GM21381 (cell line): ENCODE measurements around the gene PRR16.
"Not testable (repeated sequence)": the region's sequence is repeated elsewhere in the genome, so short reads cannot be mapped to it uniquely, and the experiment has no call there.

Experiments
- ATAC-seq: cut with Tn5 transposase; IDR thresholded peaks from one replicate; pipeline ENCODE4 v1.9.1; 2021; ENCODE audit warnings: mild to moderate bottlenecking, moderate library complexity; ENCODE audit not compliant: unreplicated experiment

The PRR16 gene

DNA sequence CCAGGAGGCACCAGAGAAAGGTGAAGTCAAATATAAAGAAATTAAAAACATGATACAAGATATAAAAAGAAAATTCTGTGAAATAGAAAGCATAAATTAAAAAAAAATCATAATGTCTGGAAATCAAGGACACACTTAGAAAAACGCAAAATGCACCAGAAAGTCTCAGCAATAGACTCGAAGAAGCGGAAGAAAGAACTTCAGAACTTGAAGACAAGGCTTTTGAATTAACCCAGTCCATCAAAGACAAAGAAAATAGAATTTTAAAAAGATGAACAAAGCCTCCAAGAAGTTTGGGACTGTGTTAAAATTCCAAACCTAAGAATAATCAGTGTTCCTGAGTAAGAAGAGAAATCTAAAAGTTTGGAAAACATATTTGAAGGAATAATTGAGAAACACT lies 168.3 kb downstream of the PRR16 start:
- ATAC-seq, result no peak

DNA sequence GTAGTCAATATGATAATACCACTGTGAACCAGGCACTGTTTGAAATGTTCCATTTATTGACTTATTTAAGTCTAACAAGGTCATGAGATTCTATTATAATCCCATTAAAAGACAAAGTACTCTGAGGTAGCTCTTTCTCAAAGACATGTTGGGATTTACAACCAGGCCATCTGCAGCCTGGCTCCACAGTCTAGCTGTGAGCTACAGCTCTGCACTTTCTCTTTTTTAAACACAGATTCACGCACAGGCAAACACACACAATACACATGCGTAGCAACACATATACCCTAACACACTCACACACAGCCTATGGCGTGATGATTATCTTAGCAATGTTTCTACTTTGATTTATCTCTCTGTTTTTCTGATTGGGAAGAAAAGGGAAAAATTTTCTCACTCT lies 174.3 kb downstream of the PRR16 start:
- no peak for ATAC-seq

DNA sequence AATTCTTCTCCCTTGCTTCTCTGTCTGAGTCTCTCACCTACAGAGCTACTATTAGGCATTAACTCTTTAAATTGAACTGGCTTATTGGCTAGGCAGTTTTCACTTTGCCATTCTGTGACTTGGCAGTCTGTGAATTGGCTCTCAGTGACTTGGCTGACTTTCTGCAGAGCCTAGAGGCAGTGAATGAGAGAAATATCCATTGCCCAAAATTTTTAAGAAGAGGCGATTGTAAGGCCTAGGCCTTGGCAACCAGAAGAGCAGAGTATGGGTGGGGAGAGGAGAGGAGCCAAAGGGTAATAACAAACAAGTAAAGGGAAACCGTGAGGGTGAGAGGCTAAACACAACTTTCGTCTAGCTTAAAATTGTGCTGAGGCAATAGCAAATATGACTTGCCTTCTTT lies 176.7 kb downstream of the PRR16 start:
- no peak for ATAC-seq

DNA sequence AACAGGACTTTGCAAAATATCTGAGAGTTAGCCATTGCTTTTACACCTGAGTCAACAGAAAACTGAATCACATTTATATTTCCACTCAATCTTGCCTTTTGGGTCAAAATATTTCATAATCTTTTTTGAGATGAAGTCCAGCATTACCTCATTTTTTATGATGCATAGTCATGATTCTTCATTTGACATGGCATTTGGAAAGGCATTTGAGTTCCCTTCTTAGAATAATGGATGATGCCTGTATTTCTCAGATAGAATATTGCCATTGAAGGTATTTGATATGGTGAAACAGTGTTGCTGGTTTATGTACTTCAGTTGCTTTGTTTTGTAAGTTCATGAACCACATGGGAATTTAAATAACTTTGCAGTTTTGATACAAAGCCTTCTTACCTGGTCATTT lies 180.4 kb downstream of the PRR16 start:
- no peak for ATAC-seq

DNA sequence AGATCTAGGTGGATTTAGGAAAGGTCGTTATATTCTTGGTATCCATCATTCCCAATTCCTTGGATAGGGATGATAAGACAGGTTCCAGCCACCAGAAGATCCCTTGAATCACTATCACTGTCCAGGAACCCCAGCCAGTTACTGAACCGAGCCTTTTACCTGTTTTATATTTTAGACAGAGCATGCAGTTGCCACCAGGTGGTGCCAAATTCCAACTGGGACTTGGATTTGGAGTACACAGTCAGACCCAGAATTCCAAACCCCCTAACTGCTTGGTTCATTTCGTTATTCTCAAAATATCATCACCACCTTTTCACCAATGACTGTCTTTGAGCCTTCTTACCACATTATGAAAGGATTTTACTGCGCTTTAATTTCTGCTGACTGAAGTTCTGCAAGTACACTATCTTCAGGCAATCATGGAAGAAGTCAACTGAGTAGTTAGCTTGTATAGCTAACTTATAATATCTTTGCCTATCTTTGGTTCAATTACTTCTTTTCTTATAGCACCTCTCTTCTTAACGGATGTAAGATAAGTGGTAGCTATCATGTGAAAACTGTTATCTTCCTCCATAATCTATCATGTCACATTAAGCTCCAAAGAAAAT lies 191.8 kb downstream of the PRR16 start:
- no peak for ATAC-seq

DNA sequence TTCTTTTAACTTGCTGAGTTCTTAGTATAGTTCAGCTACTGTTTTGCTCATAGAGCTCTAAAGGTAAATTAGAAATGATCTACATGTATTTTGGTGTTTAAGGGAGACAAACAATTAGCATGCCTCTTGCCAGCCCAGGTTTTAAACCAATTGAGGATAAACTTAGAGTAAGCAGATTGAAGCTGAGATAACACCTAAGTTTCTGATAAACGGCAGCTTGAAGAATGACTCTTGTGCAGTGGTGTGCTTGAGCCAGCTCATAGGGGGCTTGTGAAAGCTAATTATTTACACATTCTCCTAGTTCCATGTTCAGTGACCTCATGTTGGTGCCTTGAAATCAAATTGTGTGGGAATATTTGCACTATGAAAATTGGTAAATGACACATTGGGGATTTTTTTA lies 193.0 kb downstream of the PRR16 start:
- no peak for ATAC-seq

DNA sequence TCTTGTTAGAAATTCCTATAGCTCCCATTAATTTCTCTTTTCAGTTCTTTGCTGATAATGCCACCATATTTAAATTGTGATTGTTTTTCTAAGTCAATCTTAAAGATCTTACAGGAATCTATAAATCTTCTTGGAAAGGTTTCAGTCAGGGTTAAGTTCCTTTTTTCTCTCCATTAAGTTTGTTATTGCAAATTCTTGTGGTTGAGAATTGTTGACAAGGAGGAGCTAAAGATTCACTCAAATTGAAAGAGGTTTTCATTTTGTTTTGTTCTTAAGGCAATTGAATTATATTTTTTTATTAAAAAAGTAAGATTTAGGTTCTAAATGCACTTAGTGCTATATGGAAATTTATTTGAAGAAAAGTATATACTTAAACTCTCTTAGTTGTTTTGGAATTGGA lies 213.4 kb downstream of the PRR16 start:
- no peak for ATAC-seq

DNA sequence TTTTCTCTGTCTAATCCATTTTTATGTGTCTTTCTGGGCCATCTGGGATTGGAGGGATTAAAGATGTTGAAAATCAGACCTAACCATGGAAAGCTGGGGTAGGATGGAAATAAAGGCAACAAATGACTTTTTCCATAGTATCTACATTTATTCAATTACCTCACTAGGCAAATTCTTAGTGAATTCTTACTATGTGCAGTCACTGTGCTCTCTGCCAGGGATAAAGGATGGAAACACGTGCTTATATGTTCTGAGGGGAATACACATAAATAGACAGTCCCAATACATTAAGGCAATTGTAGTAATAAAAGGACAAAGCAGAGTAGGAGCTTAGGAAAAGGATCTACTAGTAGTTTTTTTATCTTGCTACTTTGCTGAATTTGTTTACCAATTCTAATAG lies 214.2 kb downstream of the PRR16 start:
- no peak for ATAC-seq

DNA sequence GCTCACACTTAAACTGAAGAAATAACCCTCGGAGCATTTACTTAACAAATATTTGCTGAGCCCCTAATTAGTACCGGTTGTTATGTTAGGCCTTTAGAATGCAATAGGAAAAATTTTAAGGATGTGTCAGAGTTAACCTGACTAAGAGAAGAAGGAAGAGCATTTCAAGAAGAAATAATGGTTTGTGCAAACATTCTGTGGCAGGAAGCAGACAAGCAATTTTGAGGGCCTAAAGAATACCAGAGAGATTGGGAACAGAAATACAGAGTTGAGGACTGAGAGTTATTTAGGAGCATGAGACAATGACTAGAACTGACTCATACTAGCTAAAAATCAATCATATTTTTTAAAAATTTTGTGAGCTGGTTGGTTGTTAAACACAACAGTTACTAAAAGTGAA lies 218.8 kb downstream of the PRR16 start:
- ATAC-seq, result no peak

DNA sequence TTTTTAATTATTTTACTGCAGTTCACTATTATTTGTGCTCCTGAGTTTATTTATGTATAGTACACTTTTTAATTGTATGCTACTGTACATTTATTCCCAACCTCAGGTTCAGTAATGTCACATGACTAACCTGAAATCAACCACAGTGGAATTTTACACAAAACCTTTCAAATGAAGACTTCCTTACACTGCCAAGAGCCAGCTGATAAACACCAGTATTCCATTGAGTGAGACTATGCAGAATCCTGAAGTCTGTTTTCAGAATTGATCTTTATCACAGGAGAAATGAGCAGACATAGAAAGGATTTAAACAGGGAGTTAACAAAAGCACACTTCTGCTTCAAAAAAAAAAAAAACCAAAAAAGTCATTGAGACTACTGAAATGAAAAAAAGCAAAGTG lies 219.5 kb downstream of the PRR16 start:
- ATAC-seq, result no peak

DNA sequence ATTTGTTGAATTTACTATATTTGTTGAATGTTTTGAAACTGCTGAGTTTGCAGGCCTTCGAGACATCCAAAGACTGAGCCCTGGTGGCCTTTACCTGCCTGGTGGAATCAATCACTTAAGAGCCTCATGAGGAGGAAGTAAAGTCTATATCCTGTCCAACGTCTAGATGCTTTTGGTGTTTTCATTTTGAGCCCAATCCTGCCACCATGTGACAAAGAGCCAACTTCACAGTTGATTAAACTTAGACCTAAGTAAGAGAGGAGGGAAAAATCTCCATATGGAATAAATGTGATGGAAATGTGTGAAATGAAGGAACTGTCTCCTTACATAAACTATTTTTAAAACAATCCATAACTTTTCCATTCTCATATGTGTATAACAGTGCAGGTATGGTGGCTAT lies 220.1 kb downstream of the PRR16 start:
- ATAC-seq, result no peak

DNA sequence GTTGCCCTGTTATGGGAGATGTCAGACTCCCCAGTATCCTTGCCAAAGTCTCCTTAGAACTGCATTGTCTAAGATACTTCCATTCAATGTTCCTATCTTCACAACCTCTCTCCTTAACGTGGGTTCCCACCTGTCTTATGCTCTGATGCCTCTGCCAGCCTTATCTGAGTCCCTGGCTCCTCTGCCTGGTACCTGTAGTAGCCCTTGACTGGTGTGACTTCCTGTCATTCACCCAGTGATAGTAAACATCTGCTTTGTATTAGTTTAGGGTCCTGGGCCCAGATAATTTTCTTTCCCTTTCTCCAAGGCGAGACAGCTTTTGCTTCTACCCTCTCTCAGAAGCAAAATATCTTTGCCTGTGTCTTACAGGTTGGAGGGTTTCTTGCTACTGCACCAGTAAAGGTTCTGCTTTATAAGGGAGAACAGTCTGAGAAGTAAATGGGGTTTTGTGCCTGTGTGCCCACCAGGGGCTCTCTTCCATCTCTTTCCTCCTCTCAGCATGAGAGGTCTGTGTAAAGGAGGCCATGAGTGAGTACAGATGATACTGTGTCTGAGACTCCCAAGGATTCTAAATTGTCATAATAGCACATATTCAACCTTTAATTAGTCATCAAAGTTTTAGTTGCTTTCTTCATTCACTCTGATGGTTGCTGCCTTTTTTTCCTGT lies 220.8 kb downstream of the PRR16 start:
- no peak for ATAC-seq

DNA sequence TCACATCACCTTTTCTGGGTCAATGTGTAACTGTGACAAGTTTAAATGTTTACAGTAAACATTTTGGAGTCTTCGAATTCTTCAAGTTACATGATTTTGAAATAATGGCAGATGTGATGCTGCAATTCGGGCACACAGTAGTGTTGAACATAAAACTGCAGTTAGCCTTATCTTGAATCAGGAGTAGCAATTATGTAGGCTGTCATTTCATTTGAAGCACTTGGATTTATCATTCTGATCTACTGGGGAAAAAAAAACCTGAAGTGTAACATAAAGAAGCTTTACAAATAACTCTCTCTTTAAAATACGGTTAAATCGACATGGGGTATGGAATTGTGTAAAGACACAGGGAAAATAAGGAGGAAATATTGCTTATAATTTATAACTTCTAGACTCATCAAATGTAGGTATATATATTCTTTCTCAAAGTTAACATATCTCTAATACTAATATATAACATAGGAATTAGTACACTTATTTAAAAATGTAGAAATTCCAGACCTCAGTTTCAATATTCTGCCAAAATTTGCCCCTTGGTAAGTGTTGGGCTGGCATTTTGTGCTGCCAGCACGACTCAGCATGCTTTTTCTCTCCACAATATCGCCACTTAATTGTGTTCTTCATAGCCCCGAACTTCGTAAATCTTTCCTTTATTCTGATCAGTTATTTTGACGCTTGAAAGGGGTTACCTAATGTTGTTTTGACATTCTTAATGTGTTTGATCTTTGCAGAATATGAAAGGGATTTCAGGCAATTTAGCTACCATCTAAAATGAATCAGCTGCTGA lies 226.7 kb downstream of the PRR16 start:
- ATAC-seq, result no peak

DNA sequence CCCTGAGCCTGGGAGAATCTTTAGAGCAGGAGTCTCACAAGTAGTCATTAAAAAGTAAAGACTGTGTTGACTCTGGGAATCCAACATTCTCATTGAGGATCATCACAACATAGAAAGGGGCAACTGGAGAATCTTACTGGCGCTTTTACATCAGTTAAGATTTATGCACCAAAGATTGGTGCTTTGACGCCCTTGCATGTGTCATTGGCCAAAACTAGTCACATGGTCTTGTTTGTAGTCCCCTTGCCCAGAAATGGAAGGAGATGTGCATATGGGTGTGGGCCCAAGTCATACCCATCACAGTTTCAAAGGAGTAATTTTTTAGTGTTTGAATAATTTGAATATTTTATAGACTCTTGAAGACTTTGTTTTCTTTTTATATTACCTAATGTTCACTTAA lies 228.2 kb downstream of the PRR16 start:
- no peak for ATAC-seq

DNA sequence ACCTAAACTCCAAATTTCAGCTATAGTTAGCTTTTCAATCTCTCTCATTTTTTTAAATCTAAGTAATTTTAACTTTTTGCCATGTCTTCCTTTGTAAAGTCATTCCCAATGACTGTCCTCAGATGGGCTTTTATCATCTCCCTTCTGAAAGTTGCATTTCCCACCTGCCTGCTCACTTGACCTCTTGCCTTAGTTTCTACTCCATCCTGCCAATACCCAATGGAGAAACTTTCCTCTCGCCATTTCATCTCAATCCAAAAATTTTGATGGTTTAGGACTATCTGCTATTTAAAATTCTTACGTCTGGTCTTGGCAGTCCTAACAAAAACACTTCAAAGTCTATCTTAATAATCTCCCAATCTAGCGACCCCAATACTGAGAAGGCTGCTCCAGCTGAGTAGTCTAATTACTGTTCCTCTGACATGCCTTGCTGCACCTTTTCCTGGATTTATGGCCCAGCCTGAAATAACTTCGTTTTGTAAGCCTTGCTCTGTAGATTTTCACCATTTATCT lies 231.3 kb downstream of the PRR16 start:
- ATAC-seq, result no peak

DNA sequence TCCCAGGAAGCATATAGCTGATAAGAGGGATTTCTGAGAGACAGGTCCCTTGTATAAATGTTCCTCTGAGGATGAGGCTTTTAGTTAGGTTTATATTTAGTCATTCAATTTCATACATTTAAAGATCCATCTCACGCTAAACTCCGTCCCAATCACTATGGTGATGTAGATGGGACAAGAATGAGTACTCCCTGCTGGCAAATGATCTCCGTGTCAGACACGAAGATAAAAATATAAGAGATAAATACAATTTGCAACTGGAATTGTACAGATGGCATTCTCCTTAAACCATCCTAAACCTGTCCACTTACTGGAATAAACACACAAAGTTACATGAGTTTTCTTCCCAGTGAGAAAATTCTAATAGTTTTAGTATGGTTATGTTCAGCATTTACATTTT lies 233.0 kb downstream of the PRR16 start:
- no peak for ATAC-seq

DNA sequence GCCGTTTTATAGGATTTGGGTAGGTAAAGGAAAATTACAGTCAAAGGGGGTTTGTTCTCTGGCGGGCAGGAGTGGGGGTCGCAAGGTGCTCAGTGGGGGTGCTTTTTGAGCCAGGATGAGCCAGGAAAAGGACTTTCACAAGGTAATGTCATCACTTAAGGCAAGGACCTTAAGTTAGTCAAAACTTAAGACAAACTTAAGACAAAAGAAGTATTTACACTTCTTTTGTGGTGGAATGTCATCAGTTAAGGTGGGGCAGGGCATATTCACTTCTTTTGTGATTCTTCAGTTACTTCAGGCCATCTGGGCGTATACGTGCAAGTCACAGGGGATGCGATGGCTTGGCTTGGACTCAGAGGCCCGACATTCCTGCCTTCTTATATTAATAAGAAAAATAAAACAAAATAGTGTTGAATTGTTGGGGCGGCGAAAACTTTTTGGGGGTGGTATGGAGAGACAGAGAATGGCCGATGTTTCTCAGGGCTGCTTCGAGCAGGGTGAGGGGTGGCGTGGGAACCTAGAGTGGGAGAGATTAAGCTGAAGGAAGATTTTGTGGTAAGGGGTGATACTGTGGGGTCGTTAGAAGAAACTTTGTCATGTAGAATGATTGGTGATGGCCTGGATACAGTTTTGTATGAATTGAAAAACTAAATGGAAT lies 233.7 kb downstream of the PRR16 start:
- not testable (repeated sequence) for ATAC-seq

DNA sequence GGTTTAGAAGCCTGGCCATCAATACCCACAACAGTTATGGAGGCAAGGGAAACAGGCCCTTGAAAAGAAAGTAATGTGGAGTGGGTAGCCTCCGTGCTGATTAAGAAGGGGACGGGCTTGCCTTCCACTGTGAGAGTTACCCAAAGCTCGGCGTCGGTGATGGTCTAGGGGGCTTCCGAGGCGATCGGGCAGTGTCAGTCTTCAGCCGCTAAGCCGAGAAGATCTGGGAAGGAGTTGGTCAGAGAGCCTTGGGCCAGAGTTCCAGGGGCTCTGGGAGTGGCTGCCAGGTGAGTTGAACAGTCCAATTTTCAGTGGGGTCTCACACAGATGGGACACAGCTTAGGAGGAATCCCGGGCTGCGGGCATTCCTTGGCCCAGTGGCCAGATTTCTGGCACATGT lies 236.6 kb downstream of the PRR16 start:
- ATAC-seq, result not testable (repeated sequence)

DNA sequence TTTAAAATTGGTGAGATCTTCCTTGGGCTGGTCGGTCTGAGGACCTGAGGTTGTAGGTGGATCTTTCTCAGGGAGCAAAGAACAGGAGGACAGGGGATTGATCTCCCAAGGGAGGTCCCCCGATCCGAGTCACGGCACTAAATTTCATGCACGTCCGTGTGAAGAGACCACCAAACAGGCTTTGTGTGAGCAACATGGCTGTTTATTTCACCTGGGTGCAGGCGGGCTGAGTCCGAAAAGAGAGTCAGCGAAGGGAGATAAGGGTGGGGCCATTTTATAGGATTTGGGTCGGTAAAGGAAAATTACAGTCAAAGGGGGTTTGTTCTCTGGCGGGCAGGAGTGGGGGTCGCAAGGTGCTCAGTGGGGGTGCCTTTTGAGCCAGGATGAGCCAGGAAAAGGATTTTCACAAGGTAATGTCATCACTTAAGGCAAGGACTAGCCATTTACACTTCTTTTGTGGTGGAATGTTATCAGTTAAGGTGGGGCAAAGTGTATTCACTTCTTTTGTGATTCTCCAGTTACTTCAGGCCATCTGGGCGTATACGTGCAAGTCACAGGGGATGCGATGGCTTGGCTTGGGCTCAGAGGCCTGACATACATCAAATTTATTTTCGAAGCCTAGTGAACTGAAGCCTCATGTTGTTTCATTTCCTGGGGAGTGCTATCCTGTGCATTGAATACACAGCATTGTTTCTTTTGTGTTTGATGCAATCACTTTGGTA lies 238.9 kb downstream of the PRR16 start:
- ATAC-seq, result not testable (repeated sequence)

DNA sequence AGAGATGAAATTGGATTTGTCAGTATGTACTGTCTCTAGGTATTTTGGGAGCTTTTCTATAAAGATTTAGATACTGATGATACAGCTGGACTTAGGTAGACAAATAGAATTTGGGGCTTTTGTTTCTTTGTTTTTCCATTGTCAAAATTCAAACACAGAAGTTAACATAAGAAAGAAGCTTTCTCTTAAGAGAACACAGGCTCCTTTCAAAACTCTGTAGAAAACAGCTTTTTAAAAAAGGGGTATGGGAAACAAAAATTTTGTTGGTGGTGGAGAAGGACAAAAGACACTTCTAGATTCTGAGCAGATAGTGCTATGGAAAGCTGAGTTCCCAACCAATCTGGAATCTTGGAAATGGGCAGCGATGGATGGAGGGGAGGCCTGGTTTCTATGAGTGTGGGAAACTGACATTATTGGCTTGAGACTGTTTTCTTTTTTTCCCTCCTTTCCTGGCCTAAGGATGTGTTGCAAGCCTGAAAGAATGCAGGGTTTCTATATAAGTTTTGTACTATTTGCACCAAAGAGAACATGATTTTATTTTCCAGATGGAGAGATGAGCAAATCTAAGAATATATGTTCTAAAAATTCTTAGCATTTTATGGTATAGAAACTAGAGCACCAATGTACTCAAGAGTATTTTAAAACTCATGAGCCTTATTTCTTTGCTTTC lies 240.0 kb downstream of the PRR16 start:
- no peak for ATAC-seq
